A673 (cell line): Measurements from ENCODE around the gene IL1RAPL2.

Experiments
- EZH2 ChIP-seq: fragments of 200-600 bp; sonication (generic); IDR thresholded peaks from 2 replicates; pipeline ENCODE4 v1.6.1; 2017; ENCODE audit warnings: borderline replicate concordance, low read depth, mild to moderate bottlenecking, mixed read lengths, antibody characterized with exemption, low read length; ENCODE audit not compliant: poor library complexity, severe bottlenecking
- TF ChIP-seq, protein P1 (sequence below): fragments of 300-800, 200-600 bp; sonication (generic); conservative IDR thresholded peaks from 2 replicates; pipeline ENCODE4 v1.5.1; 2017; ENCODE audit warnings: low read depth, mild to moderate bottlenecking, antibody characterized with exemption, low read length, moderate library complexity, mixed read lengths

DNA sequence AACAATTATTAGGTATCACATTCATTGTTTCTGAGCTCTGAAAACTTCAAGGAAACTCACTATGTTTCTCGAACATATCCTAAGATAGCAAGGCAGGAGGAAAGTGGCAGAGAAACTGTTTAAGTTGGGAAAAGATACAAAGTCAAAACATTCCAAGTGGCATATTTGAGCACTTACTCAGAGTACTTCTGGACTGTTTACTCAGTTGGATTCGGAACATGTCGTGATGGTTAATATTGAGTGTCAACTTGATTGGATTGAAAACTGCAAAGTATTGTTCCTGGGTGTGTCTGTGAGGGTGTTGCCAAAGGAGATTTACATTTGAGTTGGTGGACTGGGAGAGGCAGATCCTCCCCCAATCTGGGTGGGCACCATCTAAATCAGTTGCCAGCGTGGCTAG, 298.3 kb downstream of the IL1RAPL2 start:
- TF ChIP-seq, protein P1, sequence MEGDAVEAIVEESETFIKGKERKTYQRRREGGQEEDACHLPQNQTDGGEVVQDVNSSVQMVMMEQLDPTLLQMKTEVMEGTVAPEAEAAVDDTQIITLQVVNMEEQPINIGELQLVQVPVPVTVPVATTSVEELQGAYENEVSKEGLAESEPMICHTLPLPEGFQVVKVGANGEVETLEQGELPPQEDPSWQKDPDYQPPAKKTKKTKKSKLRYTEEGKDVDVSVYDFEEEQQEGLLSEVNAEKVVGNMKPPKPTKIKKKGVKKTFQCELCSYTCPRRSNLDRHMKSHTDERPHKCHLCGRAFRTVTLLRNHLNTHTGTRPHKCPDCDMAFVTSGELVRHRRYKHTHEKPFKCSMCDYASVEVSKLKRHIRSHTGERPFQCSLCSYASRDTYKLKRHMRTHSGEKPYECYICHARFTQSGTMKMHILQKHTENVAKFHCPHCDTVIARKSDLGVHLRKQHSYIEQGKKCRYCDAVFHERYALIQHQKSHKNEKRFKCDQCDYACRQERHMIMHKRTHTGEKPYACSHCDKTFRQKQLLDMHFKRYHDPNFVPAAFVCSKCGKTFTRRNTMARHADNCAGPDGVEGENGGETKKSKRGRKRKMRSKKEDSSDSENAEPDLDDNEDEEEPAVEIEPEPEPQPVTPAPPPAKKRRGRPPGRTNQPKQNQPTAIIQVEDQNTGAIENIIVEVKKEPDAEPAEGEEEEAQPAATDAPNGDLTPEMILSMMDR: no peak
- no peak for TF ChIP-seq EZH2
